ENCODE measurements around the gene TEX10.

DNA sequence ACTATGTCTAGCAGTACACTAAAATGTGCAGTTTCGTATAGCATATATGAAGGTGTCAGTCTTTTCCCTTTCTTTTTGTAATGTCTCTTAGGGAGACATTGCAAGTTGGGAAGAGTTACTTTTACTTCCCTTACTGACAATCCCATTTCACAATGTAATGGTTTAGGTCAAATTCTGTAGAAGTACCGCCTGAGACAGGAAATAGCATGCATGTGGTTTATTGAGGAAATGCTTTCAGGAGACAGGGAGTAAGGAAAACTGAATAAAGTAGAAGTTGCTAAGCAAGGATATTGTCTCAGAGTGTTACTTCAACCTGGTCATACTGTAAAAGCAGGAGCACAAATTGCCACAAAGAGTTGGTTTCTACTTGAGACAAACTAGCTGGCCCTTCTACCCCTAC, 42.1 kb upstream of the TEX10 start:
- no peak for TF ChIP-seq MTF1 (CRISPR knock-in tag; IDR thresholded peaks at IDR 0.05)
- no peak for TF ChIP-seq NR3C1 (CRISPR knock-in tag; IDR thresholded peaks at IDR 0.05)
- no peak for TF ChIP-seq SP5 (CRISPR knock-in tag; IDR thresholded peaks at IDR 0.05; ENCODE audit: borderline replicate concordance, low read depth)
- no peak for TF ChIP-seq CHD4 (IDR thresholded peaks at IDR 0.05; ENCODE audit: borderline replicate concordance, low read length)
- no peak for TF ChIP-seq NR2F1 (CRISPR knock-in tag; IDR thresholded peaks at IDR 0.05)
- no peak for TF ChIP-seq CREB1 (IDR thresholded peaks at IDR 0.05)
- no peak for TF ChIP-seq CREB1 (CRISPR knock-in tag; IDR thresholded peaks at IDR 0.05)
- TF ChIP-seq NR2F6 (IDR thresholded peaks at IDR 0.05), result no peak
- TF ChIP-seq NR2F6 (CRISPR knock-in tag; IDR thresholded peaks at IDR 0.05), result no peak
- TF ChIP-seq NR2C2 (CRISPR knock-in tag; IDR thresholded peaks at IDR 0.05; ENCODE audit: borderline replicate concordance), result no peak
- no peak for TF ChIP-seq ZNF441 (CRISPR knock-in tag; IDR thresholded peaks at IDR 0.05; ENCODE audit: borderline replicate concordance)
- TF ChIP-seq SAFB2 (CRISPR knock-in tag; IDR thresholded peaks at IDR 0.05; ENCODE audit: borderline replicate concordance, low read depth), result no peak
- TF ChIP-seq, protein P1, sequence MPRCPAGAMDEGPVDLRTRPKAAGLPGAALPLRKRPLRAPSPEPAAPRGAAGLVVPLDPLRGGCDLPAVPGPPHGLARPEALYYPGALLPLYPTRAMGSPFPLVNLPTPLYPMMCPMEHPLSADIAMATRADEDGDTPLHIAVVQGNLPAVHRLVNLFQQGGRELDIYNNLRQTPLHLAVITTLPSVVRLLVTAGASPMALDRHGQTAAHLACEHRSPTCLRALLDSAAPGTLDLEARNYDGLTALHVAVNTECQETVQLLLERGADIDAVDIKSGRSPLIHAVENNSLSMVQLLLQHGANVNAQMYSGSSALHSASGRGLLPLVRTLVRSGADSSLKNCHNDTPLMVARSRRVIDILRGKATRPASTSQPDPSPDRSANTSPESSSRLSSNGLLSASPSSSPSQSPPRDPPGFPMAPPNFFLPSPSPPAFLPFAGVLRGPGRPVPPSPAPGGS (CRISPR knock-in tag; IDR thresholded peaks at IDR 0.05), result no peak
- no peak for TF ChIP-seq TCF7L2 (IDR thresholded peaks at IDR 0.05; ENCODE audit: low read depth, low read length)
- no peak for TF ChIP-seq SMC3 (IDR thresholded peaks at IDR 0.05; ENCODE audit: low read length)
